CMK (cell line): Measurements from ENCODE around the gene PRAME.
A peak's percentile ranks its signal among the peaks of the same experiment; 100 is the strongest.
"Not testable (repeated sequence)": the region's sequence is repeated elsewhere in the genome, so short reads cannot be mapped to it uniquely, and the experiment has no call there.

Experiments used
- DNase-seq: peaks from one replicate; pipeline ENCODE4 v3.0.0-alpha.2; 2010; ENCODE audit warnings: low read depth

PRAME gene, protein sequence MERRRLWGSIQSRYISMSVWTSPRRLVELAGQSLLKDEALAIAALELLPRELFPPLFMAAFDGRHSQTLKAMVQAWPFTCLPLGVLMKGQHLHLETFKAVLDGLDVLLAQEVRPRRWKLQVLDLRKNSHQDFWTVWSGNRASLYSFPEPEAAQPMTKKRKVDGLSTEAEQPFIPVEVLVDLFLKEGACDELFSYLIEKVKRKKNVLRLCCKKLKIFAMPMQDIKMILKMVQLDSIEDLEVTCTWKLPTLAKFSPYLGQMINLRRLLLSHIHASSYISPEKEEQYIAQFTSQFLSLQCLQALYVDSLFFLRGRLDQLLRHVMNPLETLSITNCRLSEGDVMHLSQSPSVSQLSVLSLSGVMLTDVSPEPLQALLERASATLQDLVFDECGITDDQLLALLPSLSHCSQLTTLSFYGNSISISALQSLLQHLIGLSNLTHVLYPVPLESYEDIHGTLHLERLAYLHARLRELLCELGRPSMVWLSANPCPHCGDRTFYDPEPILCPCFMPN

DNA sequence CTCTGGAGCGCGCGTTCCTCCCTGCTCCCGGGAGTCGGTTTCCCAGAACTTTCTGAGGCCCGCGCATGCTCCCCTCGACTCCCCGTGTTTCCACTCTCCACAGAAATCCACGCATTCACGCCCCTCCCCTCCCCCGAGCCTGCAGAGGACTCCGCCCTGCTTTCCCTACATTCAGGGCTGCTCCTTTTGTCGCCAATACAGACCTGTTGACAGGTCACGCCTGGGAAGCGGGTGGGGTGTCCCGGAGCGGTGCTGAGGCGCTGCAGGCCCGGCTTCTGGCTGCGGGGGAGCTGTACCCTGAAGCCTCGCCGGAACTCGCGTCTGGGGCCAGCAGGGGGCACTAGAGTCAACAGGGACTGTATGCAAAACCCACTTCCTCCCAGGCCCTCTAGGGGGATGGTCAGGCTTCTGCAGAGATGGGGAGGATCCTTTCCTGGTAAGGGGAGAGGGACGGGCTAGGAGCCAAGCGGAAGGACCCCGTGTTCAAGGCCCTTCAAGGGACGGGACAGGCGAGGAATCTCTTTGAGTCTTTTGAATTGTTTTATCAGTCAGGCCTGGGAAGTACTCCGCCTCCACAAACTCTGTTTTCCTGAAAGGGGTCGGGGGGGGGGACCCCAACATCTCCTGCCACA, at the start of gene PRAME:
Gene PRAME (minus strand): TSS at position 294 of the 632 bp plus-strand sequence. CDS start 2,433 bp downstream, outside the sequence.
- peak; percentile 95 for DNase-seq

DNA sequence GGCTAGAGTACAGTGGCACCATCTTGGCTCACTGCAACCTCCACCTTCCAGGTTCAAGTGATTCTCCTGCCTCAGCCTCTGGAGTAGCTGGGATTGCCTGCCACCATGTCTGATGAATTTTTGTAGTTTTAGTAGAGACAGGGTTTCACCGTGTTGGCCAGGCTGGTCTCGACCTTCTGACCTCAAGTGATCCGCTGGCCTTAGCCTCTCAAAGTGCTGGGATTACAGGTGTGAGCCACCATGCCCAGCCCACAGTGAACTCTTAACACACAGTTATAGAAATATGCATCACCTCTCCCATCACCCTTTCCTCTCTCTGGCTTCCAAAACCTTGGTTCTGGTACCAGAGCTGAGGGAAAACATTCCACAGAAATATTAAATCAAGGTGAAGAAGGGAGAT, 49.0 kb upstream of the PRAME start:
- DNase-seq: not testable (repeated sequence)

DNA sequence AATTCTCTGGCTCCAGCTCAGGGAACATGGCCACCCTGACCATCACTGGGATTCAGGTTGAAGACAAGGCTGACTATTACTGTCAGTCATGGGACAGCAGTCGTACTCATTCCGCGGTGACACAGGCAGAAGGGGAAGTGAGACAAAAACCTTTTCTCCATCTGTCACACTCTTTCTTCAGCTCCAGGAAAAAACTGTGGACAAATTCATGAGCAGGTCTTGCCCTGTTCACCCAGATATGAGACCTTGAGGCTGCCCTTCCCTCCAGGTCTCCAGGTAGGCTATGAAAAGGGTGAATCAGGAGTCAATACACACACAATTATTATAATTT, 46.0 kb upstream of the PRAME start:
- no peak for DNase-seq

DNA sequence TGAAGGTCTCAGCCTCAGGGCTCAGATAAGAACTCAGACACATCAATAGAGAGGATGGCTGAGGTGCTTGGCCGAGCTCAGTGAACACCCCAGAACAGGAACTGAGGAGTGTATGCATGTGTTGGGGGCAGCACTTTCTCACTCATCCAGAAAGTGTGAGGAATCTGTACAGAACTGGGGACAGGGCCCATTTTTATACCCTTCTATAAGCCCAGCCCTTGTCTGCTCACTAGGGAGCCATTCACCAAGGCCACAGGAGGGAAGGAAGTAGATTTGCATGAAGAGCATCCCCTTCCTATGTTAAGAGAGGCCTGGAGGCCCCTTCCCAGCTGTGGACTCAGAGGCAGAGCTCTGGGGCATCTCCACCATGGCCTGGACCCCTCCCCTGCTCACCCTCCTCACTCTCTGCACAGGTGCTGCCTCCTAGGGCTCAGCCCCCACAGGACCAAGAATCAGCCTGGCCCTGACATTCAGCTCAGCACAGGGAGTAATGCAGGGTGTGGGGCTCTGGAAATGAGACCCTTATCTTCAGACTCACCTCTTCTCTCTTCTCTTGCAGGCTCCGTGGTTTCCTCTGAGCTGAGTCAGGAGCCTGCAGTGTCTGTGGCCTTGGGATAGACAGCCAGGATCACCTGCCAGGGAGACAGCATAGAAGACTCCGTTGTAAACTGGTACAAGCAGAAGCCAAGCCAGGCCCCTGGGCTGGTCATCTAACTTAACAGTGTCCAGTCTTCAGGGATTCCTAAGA, 45.4 kb upstream of the PRAME start:
- DNase-seq: no peak

DNA sequence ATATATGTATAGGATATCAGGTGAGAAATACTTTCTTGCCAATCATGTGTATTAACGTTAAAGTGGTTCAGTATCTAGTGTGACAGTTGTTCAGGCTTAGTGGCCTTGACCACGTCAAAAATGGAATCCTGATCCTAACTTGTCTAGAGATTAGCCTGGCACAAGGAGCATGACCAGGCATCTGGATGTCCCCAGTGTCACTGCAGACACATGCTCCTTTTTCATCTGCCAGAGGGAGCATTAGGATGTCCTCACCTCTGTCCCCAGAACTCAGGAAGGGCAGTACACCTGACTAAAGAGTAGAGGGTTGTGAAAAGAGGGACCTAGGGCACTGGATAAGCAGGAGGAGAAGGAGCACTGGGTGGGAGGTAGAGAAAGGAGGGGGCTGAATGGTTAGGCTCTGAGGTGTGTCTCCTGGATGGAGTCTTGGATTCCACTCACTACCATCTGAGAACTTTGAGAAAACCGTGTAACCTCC, 44.4 kb upstream of the PRAME start:
- no peak for DNase-seq

DNA sequence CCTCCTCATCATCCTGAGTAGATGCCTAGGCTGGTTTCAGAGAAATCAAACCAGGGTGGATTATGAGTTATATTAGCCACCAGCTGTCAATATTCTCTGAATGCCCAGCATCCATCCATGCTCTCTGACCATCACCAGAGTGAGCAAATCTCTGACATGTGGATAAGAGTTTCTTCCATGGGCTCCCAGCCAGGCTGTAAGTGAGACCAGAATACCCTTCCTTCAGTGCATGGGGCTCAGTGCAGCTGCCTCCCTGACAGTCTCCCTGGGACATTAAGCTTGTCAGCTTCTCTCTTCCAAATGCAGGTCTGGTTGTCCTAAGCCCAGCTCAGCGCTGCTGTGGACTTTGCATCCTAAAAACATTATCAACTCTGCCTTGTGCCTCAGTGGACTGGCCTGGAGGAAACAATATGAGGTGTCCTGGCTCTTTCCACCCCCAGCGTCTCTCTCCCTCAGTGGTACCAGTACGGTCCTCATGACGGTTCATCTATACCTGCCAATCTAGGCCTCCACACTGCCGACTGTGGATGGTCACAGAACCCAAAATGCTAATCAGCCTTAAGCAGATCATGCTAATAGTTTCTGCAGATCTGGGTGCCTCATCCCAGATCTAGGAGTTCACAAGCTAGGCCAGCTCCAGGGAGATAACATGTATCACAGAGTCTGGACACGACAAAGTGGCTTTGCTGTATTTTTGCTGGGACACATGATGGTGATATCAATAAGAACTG, 41.6 kb upstream of the PRAME start:
- no peak for DNase-seq

DNA sequence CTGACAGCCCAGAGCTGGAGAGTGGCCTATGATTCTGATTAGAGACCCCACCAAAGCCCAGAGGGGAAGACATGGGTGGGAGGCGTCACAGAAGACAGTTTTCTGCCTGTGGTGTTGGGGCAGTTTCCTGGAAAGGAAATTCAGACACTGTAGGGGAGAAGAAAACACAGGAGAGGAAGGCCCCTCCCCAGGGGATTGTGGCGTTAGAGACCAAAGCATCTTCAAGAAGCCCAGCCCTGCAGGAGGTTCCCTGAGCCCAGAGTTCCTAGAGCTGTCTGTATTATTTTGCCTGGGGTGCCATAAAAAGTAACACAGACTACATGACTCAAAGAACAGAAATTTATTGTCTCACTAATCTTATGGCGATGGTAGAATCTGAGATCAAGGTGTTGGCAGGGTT, 40.2 kb upstream of the PRAME start:
- no peak for DNase-seq

DNA sequence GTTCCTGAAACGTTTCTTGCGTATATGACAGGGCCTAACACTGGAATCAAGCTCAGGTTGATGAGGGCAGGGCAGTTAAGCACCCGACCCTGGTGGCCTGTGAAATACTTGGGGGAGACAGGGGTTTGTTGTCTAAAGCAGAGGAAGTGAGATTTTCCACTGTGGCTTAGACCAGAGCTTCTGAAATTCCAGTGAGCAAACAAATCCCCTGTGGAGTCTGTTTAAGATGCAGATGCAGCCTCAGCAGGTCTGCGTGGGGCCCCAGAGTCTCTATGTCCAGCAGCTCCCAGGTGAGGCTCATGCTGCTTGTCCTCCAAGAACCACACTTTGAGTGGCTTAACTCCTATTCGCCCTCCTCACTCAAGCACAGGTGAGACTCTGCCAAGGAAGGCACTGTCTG, 39.1 kb upstream of the PRAME start:
- DNase-seq: no peak

DNA sequence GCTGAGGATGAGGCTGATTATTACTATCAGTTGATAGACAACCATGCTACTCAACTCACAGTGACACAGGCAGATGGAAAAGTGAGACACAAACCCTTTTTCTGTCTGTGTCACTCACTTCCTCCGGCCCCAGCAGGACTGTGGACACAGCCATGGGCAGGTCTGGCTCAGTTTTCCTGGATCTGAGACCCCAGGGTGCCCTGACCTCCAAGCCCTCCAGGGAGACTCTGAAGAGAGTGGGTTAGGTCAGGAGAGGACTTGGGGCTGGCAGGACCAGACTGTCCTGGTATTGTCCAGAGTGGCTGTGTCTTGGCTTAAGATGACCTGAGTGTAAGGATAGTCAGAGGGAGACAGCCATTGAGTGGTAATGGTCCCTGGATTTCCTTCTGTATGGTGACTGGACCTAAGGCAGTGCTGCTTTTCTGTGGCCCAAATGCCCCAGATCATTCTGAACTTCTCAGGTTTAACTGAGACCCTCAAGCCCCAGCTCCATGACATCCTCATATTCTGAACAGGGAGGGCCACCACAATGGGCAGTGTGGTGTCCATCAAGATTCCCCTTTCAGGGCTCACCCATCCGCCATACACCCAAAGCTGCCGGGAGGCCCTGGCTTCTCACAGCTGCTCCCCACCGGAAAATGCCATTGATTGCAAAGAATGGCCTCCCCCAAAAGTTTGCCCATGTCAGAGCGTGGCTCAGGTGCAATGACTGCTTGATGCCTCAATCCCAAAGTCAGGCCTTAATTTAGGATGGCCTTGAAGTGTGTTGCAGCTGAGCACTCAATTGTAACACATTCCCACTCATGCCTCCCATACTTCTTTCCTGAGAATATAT, 36.2 kb upstream of the PRAME start:
- DNase-seq: no peak

DNA sequence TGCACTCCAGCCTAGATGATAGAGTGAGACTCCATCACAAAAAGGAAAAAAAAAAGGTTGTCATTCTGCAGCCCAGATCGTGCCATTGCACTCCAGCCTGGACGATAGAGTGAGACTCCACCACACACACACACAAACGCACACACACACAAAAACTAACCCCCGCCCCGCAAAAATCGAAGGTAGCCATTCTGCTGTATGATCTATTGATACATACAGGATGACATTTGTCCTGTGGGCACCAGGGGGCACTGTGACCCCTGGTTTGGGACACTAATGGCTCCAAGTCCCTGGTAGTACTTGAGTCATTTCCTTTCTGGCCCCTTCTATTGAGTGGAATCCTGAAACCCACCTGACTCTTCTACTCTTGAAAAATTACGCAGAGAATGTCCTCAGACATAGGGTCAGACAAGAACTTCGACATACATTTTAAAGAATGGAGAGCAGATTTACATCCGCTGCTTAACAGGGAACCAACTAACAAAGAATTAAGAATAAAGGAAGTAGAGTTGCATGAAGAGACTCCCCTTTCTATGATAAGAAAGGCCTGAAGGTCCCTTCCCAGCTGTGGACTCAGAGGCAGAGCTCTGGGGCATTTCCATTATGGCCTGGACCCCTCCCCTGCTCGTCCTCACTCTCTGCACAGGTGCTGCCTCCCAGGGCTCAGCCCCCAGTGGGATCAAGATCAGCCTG, 35.0 kb upstream of the PRAME start:
- DNase-seq: peak; percentile 50

DNA sequence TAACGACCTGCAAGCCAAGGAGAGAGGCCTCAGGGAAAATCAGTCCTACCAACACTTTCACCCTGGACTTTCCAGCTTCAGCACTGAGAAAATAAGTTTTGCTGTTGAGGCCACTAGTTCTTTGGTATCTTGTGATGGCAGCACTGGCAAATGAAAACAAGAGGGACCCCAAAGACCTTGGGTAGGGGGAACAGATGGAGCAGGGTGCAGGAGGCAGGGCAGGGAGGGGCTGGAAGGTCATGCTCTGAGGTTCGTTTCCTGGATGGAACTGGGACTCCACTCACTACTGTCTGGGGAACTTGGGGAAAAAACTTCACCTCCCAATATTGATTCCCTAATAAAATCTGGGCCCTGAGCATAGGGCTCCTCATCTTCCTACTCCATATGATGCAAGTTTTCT, 34.2 kb upstream of the PRAME start:
- no peak for DNase-seq

DNA sequence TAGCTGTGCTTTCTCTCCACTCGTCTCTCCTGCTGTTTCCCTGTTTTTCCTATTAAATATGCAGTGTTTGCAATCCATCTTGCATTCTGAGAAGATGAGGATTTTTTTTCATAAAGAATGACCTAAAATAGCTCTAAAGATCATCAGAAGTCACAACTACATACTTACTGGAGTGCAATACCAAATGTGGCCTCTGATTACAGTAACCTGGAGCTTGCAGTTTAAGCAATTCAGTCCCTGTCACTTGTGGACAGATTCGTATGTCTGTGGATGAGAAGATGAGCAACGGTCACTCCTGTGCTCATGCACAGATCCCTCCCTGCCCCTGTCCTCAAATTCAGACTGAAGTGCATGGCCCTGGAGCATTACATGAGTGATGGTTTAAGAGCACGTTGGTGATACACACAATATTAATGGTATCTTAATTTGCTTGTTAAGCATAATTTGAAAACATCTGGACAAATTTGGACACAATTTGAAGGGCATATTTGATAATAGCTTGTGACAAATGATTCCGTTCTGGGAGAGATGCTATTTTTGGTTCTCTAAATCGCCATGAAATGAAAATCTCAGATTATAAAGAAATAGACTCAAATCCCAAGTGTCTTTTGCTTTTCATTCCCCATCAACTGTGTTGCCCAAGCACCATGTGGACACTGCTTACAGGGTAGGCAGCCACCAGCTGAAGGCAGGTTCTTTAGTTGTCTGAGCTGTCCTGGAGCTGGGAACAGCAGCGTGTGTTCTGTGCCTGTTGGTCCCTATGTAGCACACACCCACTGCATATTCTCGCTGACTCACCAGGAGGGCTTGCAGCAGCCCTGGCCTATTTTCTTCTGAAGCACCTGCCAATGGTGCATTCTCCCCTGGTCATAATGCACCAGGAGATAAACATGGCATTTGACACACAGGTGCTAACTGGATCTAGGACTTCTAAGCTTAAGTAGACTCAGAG, 32.6 kb upstream of the PRAME start:
- peak; percentile 8 for DNase-seq

DNA sequence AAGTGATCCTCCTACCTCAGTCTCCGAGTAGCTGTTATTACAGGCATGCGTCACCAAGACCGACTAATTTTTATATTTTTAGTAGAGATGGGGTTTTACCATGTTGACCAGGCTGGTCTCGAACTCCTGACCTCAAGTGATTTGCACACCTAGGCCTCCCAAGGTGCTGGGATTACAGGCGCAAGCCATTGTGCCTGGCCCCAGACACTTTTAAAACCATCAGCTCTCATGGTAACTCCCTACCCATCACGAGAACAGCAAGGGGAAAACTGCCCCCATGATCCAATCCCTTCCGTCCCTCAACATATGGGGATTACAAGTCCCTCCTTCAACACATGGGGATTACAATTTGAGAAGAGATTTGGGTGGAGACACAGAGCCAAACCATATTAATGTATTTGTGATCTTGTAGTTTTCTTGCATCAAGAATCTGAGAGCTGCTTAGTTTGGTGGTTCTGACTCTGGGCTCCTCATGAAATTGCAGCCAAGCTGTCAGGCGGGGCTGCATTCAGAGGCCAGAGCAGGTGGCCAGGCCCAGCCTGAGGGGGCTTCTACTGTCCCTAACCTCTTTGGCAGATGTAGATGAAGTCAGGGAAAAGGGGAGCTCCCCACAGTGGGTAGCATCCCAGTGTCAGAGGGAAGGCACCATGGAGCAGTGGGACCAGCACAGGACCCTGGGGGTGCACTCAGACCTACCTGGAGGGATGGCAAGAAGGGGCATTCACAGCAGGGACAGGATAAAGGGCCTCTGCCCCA, 31.2 kb upstream of the PRAME start:
- DNase-seq: no peak

DNA sequence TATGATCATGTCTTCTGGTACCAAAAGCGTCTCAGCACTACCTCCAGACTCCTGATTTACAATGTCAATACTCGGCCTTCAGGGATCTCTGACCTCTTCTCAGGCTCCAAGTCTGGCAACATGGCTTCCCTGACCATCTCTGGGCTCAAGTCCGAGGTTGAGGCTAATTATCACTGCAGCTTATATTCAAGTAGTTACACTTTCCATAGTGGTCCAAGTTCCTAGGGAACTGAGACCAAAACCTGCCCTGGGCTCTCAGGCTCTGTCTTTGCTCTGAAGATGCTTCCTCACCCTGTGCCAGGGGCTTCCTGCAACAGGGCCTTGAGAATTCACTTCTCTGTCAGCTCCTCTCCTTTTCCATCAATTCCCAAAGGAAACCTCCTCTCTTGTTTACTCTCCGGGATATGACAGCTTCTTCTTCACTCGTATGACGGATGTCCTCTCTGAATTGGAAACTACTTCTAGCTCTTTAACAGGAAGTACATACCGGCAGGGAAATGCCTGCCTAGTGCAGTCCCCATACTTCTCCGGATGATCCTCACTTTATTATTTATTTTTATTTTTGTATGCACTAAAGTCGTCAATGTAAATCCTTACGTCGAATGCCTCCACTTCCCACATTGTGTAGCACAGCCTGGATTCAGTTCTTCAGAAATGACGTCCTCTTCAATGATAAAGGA, 29.6 kb upstream of the PRAME start:
- DNase-seq: no peak

DNA sequence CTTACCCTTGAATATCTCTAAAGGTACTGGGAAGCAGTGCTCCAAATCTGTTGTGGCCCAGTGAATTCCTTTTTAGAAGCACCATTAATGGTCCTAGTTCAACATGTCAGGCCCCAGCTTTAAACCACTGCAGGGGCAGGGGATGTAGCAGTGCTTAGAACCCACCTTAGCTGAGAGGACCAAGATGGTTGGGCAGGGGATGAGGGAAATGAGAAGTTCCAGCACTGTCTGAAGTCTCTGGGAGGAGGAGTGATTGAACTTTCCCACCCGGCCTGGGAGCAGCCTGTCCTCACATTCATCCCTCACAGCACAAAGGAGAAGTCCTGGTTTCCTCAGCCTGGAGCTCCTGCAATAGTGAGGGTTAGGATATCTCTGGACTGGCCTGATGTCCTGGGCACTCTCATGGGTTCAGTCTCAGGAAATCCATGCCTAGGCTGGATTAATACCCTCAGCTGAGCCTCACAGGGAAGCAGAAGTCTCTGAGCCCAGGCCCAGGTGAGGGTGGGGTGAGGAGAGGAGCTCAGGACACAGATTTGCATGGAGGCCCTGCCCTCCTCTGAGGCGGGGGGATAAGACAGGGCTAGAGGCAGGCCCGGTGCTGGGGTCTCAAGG, 28.6 kb upstream of the PRAME start:
- DNase-seq: no peak

DNA sequence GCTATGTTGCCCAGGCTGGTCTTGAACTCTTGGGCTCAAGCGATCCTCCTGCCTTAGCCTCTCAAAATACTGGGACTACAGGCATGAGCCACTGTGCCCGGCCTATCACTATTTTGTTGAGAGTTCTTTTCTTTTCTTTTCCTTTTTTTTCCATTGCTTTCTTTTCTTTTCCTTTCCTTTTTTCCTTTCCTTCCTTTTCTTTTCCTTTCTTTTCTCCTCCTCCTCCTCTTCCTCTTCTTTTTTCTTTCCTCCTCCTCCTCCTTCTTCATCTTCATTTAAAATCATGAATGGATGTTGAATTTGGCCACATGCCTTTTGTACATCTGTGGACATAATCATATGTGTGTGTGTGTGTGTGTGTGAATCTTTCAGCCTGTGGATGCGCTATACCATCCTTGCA, 25.7 kb upstream of the PRAME start:
- no peak for DNase-seq

DNA sequence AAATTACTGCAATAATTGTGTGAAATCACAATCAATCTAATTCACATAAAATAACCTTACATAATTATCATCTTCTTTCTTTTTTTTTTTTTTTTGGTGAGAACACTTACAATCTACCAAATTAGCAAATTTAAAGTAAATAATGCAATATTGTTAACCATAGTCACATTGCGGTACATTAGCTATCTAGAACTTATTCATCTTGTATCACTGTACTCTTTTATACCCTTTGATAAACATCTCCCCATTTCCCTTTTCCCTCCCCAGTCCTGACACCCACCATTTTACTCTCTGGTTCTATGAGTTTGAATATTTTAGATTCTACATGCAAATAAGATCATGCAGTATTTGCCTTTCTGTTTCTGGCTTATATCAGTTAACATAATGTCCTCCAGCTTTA, 24.0 kb upstream of the PRAME start:
- no peak for DNase-seq

DNA sequence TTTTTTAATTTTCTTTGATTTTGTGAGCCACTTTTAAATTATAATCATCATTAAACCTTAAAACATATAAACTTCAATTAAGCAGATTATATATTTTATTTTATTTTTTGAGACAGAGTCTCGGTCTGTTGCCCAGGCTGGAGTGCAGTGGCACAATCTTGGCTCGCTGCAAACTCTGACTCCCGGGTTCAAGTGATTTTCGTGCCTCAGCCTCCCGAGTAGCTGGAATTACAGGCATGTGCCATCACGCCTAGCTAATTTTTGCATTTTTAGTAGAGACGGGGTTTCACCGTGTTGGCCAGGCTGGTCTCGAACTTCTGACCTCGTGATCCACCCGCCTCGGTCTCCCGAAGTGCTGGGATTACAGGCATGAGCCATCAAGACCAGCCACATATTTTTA, 22.5 kb upstream of the PRAME start:
- DNase-seq: not testable (repeated sequence)
